ENCODE results near the gene TCF7L1.

Gene TCF7L1

GRCh38 chr2:85184231-85184630 is 51.0 kb downstream of the TCF7L1 start:
- Histone ChIP-seq H3K4me3 (ENCODE audit: low read depth in 1 of 2, low read length in 1 of 2) (no peak overlapping the region), H3K27ac (no peak overlapping the region), H3K9me3 (no peaks in the 10 kb centered on the region), H3K36me3 (no peaks in the 10 kb centered on the region), H3K27me3 (peaks cover 3% of the 10 kb centered on the region), H3K4me1 (ENCODE audit: control insufficient read depth in 1 of 2, insufficient read depth in 1 of 2, low read depth in 1 of 2, low read length in 1 of 2) (no peaks in the 10 kb centered on the region)
- no peak for TF ChIP-seq CTCF (IDR thresholded peaks at IDR 0.05)

GRCh38 chr2:85184990-85185389 is 51.8 kb downstream of the TCF7L1 start:
- H3K4me3 ChIP-seq (ENCODE audit: low read depth in 1 of 2, low read length in 1 of 2) = no peak overlapping the region
- peaks cover 3% of the 10 kb centered on the region for H3K27me3 ChIP-seq
- H3K27ac ChIP-seq = no peak overlapping the region
- TF ChIP-seq CTCF (IDR thresholded peaks at IDR 0.05) = no peak
- H3K36me3 ChIP-seq = no peaks in the 10 kb centered on the region
- no peaks in the 10 kb centered on the region for H3K4me1 ChIP-seq (ENCODE audit: control insufficient read depth in 1 of 2, insufficient read depth in 1 of 2, low read depth in 1 of 2, low read length in 1 of 2)
- H3K9me3 ChIP-seq = no peaks in the 10 kb centered on the region

- Histone ChIP-seq H3K4me3 (ENCODE audit: low read depth in 1 of 2, low read length in 1 of 2) (no peak overlapping the region), H3K4me1 (ENCODE audit: control insufficient read depth in 1 of 2, insufficient read depth in 1 of 2, low read depth in 1 of 2, low read length in 1 of 2) (no peaks in the 10 kb centered on the region), H3K27ac (no peak overlapping the region), H3K36me3 (no peaks in the 10 kb centered on the region), H3K27me3 (peaks cover 3% of the 10 kb centered on the region), H3K9me3 (no peaks in the 10 kb centered on the region)
- TF ChIP-seq CTCF (IDR thresholded peaks at IDR 0.05) = no peak
These were observed 52.3 kb downstream of the TCF7L1 start for GRCh38 chr2:85185431-85185940.

- Histone ChIP-seq H3K27me3 (peaks cover 3% of the 10 kb centered on the region), H3K27ac (no peak overlapping the region), H3K4me1 (ENCODE audit: control insufficient read depth in 1 of 2, insufficient read depth in 1 of 2, low read depth in 1 of 2, low read length in 1 of 2) (no peaks in the 10 kb centered on the region), H3K9me3 (no peaks in the 10 kb centered on the region), H3K36me3 (no peaks in the 10 kb centered on the region), H3K4me3 (ENCODE audit: low read depth in 1 of 2, low read length in 1 of 2) (no peak overlapping the region)
- no peak for TF ChIP-seq CTCF (IDR thresholded peaks at IDR 0.05)
These were observed 53.9 kb downstream of the TCF7L1 start for GRCh38 chr2:85187069-85187468.

GRCh38 chr2:85188852-85189251 is 55.7 kb downstream of the TCF7L1 start:
- Histone ChIP-seq H3K4me3 (ENCODE audit: low read depth in 1 of 2, low read length in 1 of 2) (no peak overlapping the region), H3K27ac (no peak overlapping the region), H3K27me3 (peaks cover 3% of the 10 kb centered on the region), H3K4me1 (ENCODE audit: control insufficient read depth in 1 of 2, insufficient read depth in 1 of 2, low read depth in 1 of 2, low read length in 1 of 2) (no peaks in the 10 kb centered on the region), H3K36me3 (no peaks in the 10 kb centered on the region), H3K9me3 (no peaks in the 10 kb centered on the region)
- TF ChIP-seq CTCF (IDR thresholded peaks at IDR 0.05) = no peak
